HepG2 (cell line): ENCODE data around the gene PDS5B. TPM values are rescaled to one million over a fixed set of nuclear protein-coding genes. Genes with fewer than 3 reads are reported as not detected.

Experiments used
- CREBL2 ChIP-seq: sonication (generic); formaldehyde crosslinking; IDR thresholded peaks from 2 replicates; pipeline ENCODE4 v1.8.1; 2023; ENCODE audit warnings: missing genetic modification reagents, mild to moderate bottlenecking, borderline replicate concordance
- FOXM1 ChIP-seq: sonication (generic); formaldehyde crosslinking; IDR thresholded peaks from 2 replicates; pipeline ENCODE4 v1.5.0; 2020; ENCODE audit warnings: missing genetic modification reagents
- HDAC1 ChIP-seq: sonication (generic); formaldehyde crosslinking; IDR thresholded peaks from 2 replicates; pipeline ENCODE4 v1.5.1; 2020; ENCODE audit warnings: mild to moderate bottlenecking, missing genetic modification reagents
- KDM2A ChIP-seq: sonication (generic); formaldehyde crosslinking; IDR thresholded peaks from 2 replicates; pipeline ENCODE4 v1.4.0; 2020; ENCODE audit warnings: low read depth, missing genetic modification reagents, borderline replicate concordance
- MAFK ChIP-seq, 2 experiments: IDR thresholded peaks in 1 of 2; conservative IDR thresholded peaks in 1 of 2; 2 replicates each; pipeline ENCODE4 v1.6.1; 2011; ENCODE audit warnings: improper control_type of control experiment in 2 of 2, low read length in 2 of 2
- SIX1 ChIP-seq: sonication (generic); formaldehyde crosslinking; IDR thresholded peaks from 2 replicates; pipeline ENCODE4 v1.4.0; 2020; ENCODE audit warnings: missing genetic modification reagents, borderline replicate concordance
- SP5 ChIP-seq: IDR thresholded peaks from 2 replicates; pipeline ENCODE4 v1.6.1; 2016; ENCODE audit warnings: low read depth, borderline replicate concordance
- SYNCRIP ChIP-seq: fragments of 200-400 bp; formaldehyde crosslinking; IDR thresholded peaks from 2 replicates; pipeline ENCODE4 v1.6.1; 2018; ENCODE audit warnings: mild to moderate bottlenecking, low read depth, low read length; ENCODE audit not compliant: insufficient read depth
- TEF ChIP-seq: sonication (generic); formaldehyde crosslinking; IDR thresholded peaks from 2 replicates; pipeline ENCODE4 v1.5.0; 2020; ENCODE audit warnings: missing genetic modification reagents
- ZNF180 ChIP-seq: sonication (generic); formaldehyde crosslinking; IDR thresholded peaks from 2 replicates; pipeline ENCODE4 v1.4.0; 2020; ENCODE audit warnings: low read depth, missing genetic modification reagents, borderline replicate concordance
- ZNF207 ChIP-seq: fragments of 450-650 bp; IDR thresholded peaks from 2 replicates; pipeline ENCODE4 v1.6.1; 2016; ENCODE audit warnings: antibody characterized with exemption, borderline replicate concordance
- ZNF253 ChIP-seq: sonication (generic); formaldehyde crosslinking; IDR thresholded peaks from 2 replicates; pipeline ENCODE4 v1.8.0; 2022; ENCODE audit warnings: mild to moderate bottlenecking, missing genetic modification reagents, borderline replicate concordance
- ZNF383 ChIP-seq: sonication (generic); formaldehyde crosslinking; IDR thresholded peaks from 2 replicates; pipeline ENCODE4 v1.4.0; 2020; ENCODE audit warnings: missing genetic modification reagents, mild to moderate bottlenecking, borderline replicate concordance
- ZNF644 ChIP-seq: IDR thresholded peaks from 2 replicates; pipeline ENCODE4 v1.6.1; 2016; ENCODE audit warnings: low read depth
- ZNF709 ChIP-seq: sonication (generic); formaldehyde crosslinking; IDR thresholded peaks from 2 replicates; pipeline ENCODE4 v1.5.0; 2020; ENCODE audit warnings: mild to moderate bottlenecking, missing genetic modification reagents
- polyA plus RNA-seq, 8 experiments: library from polyadenylated mRNA; depleted of rRNA in 3 of 8; stranded (reverse) in 7 of 8; unstranded in 1 of 8; fragments of >200 nt; fragmentation: Illumina TruSeq in 4 of 8; extraction: Trizol in 4 of 8; gene quantifications; 2 replicates each; pipeline versions ENCODE4 v1.2.1 to v1.2.3, GENCODE V29; 2011 to 2016; ENCODE audit warnings: low read depth in 4 of 8, missing spikeins in 1 of 8, mixed read lengths in 1 of 8; ENCODE audit not compliant: insufficient read depth in 1 of 8
- total RNA-seq, 5 experiments: library from RNA; depleted of rRNA; stranded (reverse); fragments of >200 nt; fragmentation: Illumina TruSeq; extraction: Trizol; gene quantifications; 2 replicates each; pipeline ENCODE4 v1.2.3, GENCODE V29; 2016; ENCODE audit warnings: low read depth in 1 of 5
- TF ChIP-seq, protein P1 (sequence below): sonication (generic); formaldehyde crosslinking; IDR thresholded peaks from 2 replicates; pipeline ENCODE4 v1.8.0; 2022; ENCODE audit warnings: mild to moderate bottlenecking, missing genetic modification reagents; ENCODE audit not compliant: insufficient replicate concordance
- TF ChIP-seq, protein P2 (sequence below): sonication (generic); formaldehyde crosslinking; IDR thresholded peaks from 2 replicates; pipeline ENCODE4 v1.4.0; 2020; ENCODE audit warnings: mild to moderate bottlenecking, low read depth, missing genetic modification reagents
- TF ChIP-seq, protein P3 (sequence below): sonication (generic); formaldehyde crosslinking; IDR thresholded peaks from 2 replicates; pipeline ENCODE4 v1.5.0; 2020; ENCODE audit warnings: mild to moderate bottlenecking, low read depth, missing genetic modification reagents, borderline replicate concordance

PDS5B gene
- total and polyA plus RNA-seq, 2 of the 13 experiments (the other 11 are each of a cell fraction or from before 2014, with no cell fraction given): 5.8 to 24.6 TPM

DNA sequence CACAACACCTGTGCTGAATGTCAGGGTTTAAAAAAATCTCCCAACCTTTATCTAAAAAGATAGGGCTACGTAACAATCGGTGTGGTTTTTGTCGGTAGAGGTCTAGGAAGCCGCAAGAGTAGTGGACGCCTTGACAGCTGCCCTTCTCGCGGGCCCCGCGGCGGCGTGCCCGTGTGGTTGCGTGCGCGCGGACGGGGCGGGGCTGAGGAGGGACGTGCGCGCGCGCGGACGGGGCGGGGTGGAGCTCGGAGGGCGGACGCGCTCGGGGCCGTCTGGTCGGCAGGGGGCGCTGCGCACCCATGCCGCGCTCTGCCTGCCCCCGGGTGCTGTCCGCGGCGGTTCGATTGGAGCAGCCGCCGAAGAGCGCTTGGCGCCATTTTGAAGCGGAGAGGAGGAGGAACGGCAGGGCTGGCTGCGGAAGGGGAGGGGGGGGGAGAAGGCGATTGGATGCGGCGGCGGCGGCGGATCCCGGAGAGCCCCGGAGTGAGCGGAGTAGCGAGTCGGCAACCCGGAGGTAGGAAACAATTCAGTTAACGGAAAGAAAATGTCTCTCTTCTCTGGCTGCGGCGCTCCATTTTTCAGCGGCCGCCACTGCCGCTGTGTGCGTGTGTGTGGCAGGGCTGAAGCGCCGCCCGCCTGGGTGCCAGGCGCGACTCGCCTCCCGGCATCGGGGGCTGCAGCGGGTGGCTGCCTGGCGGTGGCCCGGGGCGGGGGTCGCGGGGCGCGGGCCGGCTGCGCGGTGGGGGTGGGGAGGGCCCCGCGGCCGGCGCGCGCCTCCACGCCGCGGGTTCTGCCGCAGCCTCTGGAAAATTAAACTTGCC lies at the start of gene PDS5B (continued):
- TF ChIP-seq, protein P1, sequence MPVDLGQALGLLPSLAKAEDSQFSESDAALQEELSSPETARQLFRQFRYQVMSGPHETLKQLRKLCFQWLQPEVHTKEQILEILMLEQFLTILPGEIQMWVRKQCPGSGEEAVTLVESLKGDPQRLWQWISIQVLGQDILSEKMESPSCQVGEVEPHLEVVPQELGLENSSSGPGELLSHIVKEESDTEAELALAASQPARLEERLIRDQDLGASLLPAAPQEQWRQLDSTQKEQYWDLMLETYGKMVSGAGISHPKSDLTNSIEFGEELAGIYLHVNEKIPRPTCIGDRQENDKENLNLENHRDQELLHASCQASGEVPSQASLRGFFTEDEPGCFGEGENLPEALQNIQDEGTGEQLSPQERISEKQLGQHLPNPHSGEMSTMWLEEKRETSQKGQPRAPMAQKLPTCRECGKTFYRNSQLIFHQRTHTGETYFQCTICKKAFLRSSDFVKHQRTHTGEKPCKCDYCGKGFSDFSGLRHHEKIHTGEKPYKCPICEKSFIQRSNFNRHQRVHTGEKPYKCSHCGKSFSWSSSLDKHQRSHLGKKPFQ (CRISPR knock-in tag): no peak
- TF ChIP-seq CREBL2 (CRISPR knock-in tag) (no peak), KDM2A (CRISPR knock-in tag) (peak; percentile 64; the same call in 1 of the 2 replicates), MAFK (conservative IDR thresholded peaks at IDR 0.05 in 1 of 2, IDR thresholded peaks at IDR 0.05 in 1 of 2; ENCODE audit: low read length in 2 of 2) (no peak), ZNF253 (CRISPR knock-in tag) (no peak), SYNCRIP (no peak), SP5 (CRISPR knock-in tag) (0 out of 2 replicates have a peak, but pooled peaks have one; percentile 43), ZNF644 (CRISPR knock-in tag) (peak; percentile 71; the same call in 1 of the 2 replicates), HDAC1 (peak; percentile 21; the same call in 1 of the 2 replicates), ZNF383 (CRISPR knock-in tag) (0 out of 2 replicates have a peak, but pooled peaks have one; percentile 56), ZNF180 (CRISPR knock-in tag) (no peak), SIX1 (no peak), TEF (CRISPR knock-in tag) (no peak), ZNF207 (no peak), FOXM1 (CRISPR knock-in tag) (no peak), ZNF709 (CRISPR knock-in tag) (peak; percentile 92; the same call in 1 of the 2 replicates)
- TF ChIP-seq, protein P2, sequence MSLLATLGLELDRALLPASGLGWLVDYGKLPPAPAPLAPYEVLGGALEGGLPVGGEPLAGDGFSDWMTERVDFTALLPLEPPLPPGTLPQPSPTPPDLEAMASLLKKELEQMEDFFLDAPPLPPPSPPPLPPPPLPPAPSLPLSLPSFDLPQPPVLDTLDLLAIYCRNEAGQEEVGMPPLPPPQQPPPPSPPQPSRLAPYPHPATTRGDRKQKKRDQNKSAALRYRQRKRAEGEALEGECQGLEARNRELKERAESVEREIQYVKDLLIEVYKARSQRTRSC (CRISPR knock-in tag): no peak
- TF ChIP-seq, protein P3, sequence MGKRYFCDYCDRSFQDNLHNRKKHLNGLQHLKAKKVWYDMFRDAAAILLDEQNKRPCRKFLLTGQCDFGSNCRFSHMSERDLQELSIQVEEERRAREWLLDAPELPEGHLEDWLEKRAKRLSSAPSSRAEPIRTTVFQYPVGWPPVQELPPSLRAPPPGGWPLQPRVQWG (CRISPR knock-in tag): no peak
